Endothelial cell of umbilical vein (primary cell): ENCODE results near the gene MAD2L2. TPM values are rescaled to one million over a fixed set of nuclear protein-coding genes. Genes with fewer than 3 reads are reported as not detected.

Experiments used
- BruUV-seq: library from RNA; stranded (reverse); fragments of 400-500 nt; replicated peaks from 2 replicates; lab custom pipeline; 2021; lab: Mats Ljungman, UMichigan
- CTCF ChIA-PET: fragments of 300-600, 350-600 bp; sonication (Branson Sonifier 250); formaldehyde crosslinking; loops from one replicate; lab custom pipeline; 2021; ENCODE audit warnings: antibody characterized with exemption, inconsistent platforms; lab: Charles Lee
- POLR2A ChIA-PET: fragments of 300-600, 350-600 bp; sonication (Branson Sonifier 250); formaldehyde crosslinking; loops from one replicate; lab custom pipeline; 2021; ENCODE audit warnings: antibody characterized with exemption, inconsistent platforms; lab: Charles Lee
- DNase-seq: peaks from one replicate; pipeline ENCODE4 v3.0.0-alpha.2; 2011; ENCODE audit warnings: low read depth, low spot score
- FAIRE-seq: peaks from 2 replicates; lab custom pipeline; 2011; peaks lifted over from hg19 to GRCh38; lab: Jason Lieb, UNC
- H2AFZ ChIP-seq: 2 replicates; pipeline ENCODE4 v1.6.0; 2012; ENCODE audit warnings: low read depth, low read length, control low read depth, inconsistent platforms
- H3K27ac ChIP-seq: 2 replicates; pipeline ENCODE4 v1.5.1; 2011; ENCODE audit warnings: low read depth, mild to moderate bottlenecking, control low read depth, low read length, moderate library complexity; ENCODE audit not compliant: insufficient read depth
- H3K27me3 ChIP-seq, 2 experiments: 2 replicates each; pipeline versions ENCODE4 v1.6.0 to v1.6.1; 2011; ENCODE audit warnings: low read length in 2 of 2, mixed read lengths in 1 of 2; ENCODE audit not compliant: control insufficient read depth in 2 of 2, insufficient read depth in 2 of 2
- H3K36me3 ChIP-seq, 2 experiments: 2 replicates in 1 of 2; 3 replicates in 1 of 2; pipeline ENCODE4 v1.5.1; 2011; ENCODE audit warnings: low read length in 2 of 2, mild to moderate bottlenecking in 1 of 2, moderate library complexity in 1 of 2; ENCODE audit not compliant: control insufficient read depth in 2 of 2, insufficient read depth in 2 of 2; ENCODE audit errors: extremely low read depth in 1 of 2
- H3K4me1 ChIP-seq: 3 replicates; pipeline ENCODE4 v1.5.1; 2011; ENCODE audit warnings: mild to moderate bottlenecking, low read length; ENCODE audit not compliant: control insufficient read depth, insufficient read depth; ENCODE audit errors: extremely low read depth
- H3K4me2 ChIP-seq: 2 replicates; pipeline ENCODE4 v1.6.1; 2011; ENCODE audit warnings: low read length, control low read depth, mixed read lengths; ENCODE audit not compliant: insufficient read depth
- H3K4me3 ChIP-seq, 3 experiments: fragments of 200-600 bp in 1 of 3; sonication (generic), shearing (Covaris generic) in 1 of 3; replicated peaks in 1 of 3; 2 replicates each; pipeline ENCODE4 v1.5.1; 2011 to 2016; ENCODE audit warnings: control low read depth in 3 of 3, low read length in 3 of 3, mild to moderate bottlenecking in 2 of 3, inconsistent platforms in 1 of 3, low read depth in 1 of 3, moderate library complexity in 1 of 3; ENCODE audit not compliant: insufficient read depth in 1 of 3
- H3K79me2 ChIP-seq: 2 replicates; pipeline ENCODE4 v1.6.0; 2012; ENCODE audit warnings: low read length, inconsistent platforms; ENCODE audit not compliant: control insufficient read depth, insufficient read depth
- H3K9ac ChIP-seq: replicated peaks from 2 replicates; pipeline ENCODE3; 2011; ENCODE audit warnings: low read length, control low read depth; ENCODE audit not compliant: insufficient read depth; ENCODE audit errors: extremely low read depth
- H3K9me1 ChIP-seq: replicated peaks from 3 replicates; pipeline ENCODE4 v1.6.0; 2011; ENCODE audit warnings: mild to moderate bottlenecking, low read length; ENCODE audit not compliant: control insufficient read depth, insufficient read depth; ENCODE audit errors: extremely low read depth
- H3K9me3 ChIP-seq: replicated peaks from 2 replicates; pipeline ENCODE4 v1.5.1; 2012; ENCODE audit warnings: low read length, inconsistent platforms; ENCODE audit not compliant: control insufficient read depth, insufficient read depth
- H4K20me1 ChIP-seq: replicated peaks from 2 replicates; pipeline ENCODE3; 2011; ENCODE audit warnings: mild to moderate bottlenecking, low read length; ENCODE audit not compliant: control insufficient read depth, insufficient read depth; ENCODE audit errors: extremely low read depth
- CTCF ChIP-seq, 2 donors: IDR thresholded peaks; 1 replicate in 1 of 2; 2 replicates in 1 of 2; pipeline ENCODE4 v1.5.1; 2011; ENCODE audit warnings: low read length in 2 of 2, mild to moderate bottlenecking in 2 of 2, moderate library complexity in 2 of 2, control low read depth in 1 of 2, inconsistent platforms in 1 of 2, low read depth in 1 of 2; ENCODE audit not compliant: insufficient read depth in 1 of 2; ENCODE audit errors: extremely low read depth in 1 of 2
- EZH2 ChIP-seq: IDR thresholded peaks from 2 replicates; pipeline ENCODE4 v1.6.1; 2012; ENCODE audit warnings: borderline replicate concordance, low read depth, mild to moderate bottlenecking, moderate library complexity, low read length, inconsistent platforms; ENCODE audit not compliant: severe bottlenecking
- FOS ChIP-seq: IDR thresholded peaks from 2 replicates; pipeline ENCODE4 v1.6.1; 2011; ENCODE audit warnings: mild to moderate bottlenecking, low read length, moderate library complexity, borderline replicate concordance; ENCODE audit not compliant: insufficient read depth
- GATA2 ChIP-seq: IDR thresholded peaks from 2 replicates; pipeline ENCODE4 v1.7.0; 2011; ENCODE audit warnings: low read depth, mild to moderate bottlenecking, moderate library complexity, mixed read lengths, low read length; ENCODE audit not compliant: insufficient read length, insufficient read depth
- JUN ChIP-seq: IDR thresholded peaks from 2 replicates; pipeline ENCODE4 v1.6.1; 2011; ENCODE audit warnings: borderline replicate concordance, low read depth; ENCODE audit not compliant: insufficient read length, insufficient read depth
- MAX ChIP-seq: IDR thresholded peaks from 2 replicates; pipeline ENCODE4 v1.6.1; 2011; ENCODE audit not compliant: insufficient read depth, insufficient read length
- MYC ChIP-seq: IDR thresholded peaks from one replicate; pipeline ENCODE4 v1.6.1; 2011; ENCODE audit warnings: mild to moderate bottlenecking, low read depth, low read length
- POLR2A ChIP-seq: IDR thresholded peaks from 2 replicates; pipeline ENCODE4 v1.6.1; 2012; ENCODE audit warnings: low read depth, mild to moderate bottlenecking, control low read depth, low read length
- POLR2AphosphoS5 ChIP-seq: IDR thresholded peaks from 2 replicates; pipeline ENCODE4 v1.6.1; 2012; ENCODE audit warnings: low read depth, mild to moderate bottlenecking, control low read depth, low read length, moderate library complexity; ENCODE audit not compliant: insufficient read depth
- dilution Hi-C: fragments of 300-500 bp; cut with MboI; formaldehyde crosslinking; loops from one replicate; pipeline ENCODE4 v1.15.0; 2019; ENCODE audit warnings: low sequenced_read_pairs; ENCODE audit not compliant: extremely low pct_ligation_motif_present
- intact Hi-C: fragments of 100-400 bp; cut with micrococcal nuclease; formaldehyde crosslinking; loops from one replicate; pipeline ENCODE4 v1.10.0; 2022
- polyA plus RNA-seq, 4 experiments: library from polyadenylated mRNA; depleted of rRNA in 3 of 4; stranded (reverse) in 3 of 4; unstranded in 1 of 4; fragments of >200 nt; gene quantifications; 2 replicates each; pipeline versions ENCODE4 v1.2.1 to v1.2.3, GENCODE V29; 2011 to 2012; ENCODE audit warnings: missing spikeins in 1 of 4
- total RNA-seq: library from RNA; stranded (reverse); gene quantifications from 2 replicates; pipeline ENCODE4 v1.2.3, GENCODE V29; 2021

The MAD2L2 gene
- total and polyA plus RNA-seq, 2 donors (not counting 3 experiments of a cell fraction or from before 2014, with no cell fraction given): 35.9 to 74.2 TPM

GRCh38 chr1:11707621-11708276, 26.8 kb upstream of the MAD2L2 start:
- Histone ChIP-seq H4K20me1 (no peaks in the 10 kb centered on the region), H3K36me3 (no peaks in the 10 kb centered on the region), H3K4me3 (no peak overlapping the region), H3K9ac (no peak overlapping the region), H3K27ac (no peak overlapping the region), H3K79me2 (no peaks in the 10 kb centered on the region), H3K9me1 (no peaks in the 10 kb centered on the region), H3K9me3 (no peaks in the 10 kb centered on the region), H2AFZ (no peak overlapping the region), H3K4me1 (no peaks in the 10 kb centered on the region), H3K27me3 (peaks cover 4 to 16% of the 10 kb centered on the region in 2 experiments), H3K4me2 (no peak overlapping the region)
- TF ChIP-seq EZH2: no peak
- no peak for TF ChIP-seq MAX
- no peak for TF ChIP-seq MYC
- no peak for TF ChIP-seq JUN
- TF ChIP-seq FOS: no peak
- no peak for TF ChIP-seq CTCF (IDR thresholded peaks at IDR 0.05; ENCODE audit: extremely low read depth in 1 of 2, insufficient read depth in 1 of 2, low read depth in 1 of 2, low read length in 2 of 2)
- TF ChIP-seq POLR2AphosphoS5: no peak
- TF ChIP-seq POLR2A: no peak
- TF ChIP-seq GATA2: no peak
- CTCF ChIA-PET: interaction anchor here (1.3 to 6.0 kb wide), 7 partner anchors 12 to 670 kb away, joined by 3 to 39 read pairs (median 5); partner anchors contain the start of gene FBXO6
- FAIRE-seq (no peak), DNase-seq (no peak)
- intact Hi-C loops (no loop called here), dilution Hi-C loops (no loop called here)
- POLR2A ChIA-PET: no interaction called here
- no TSS peak for BruUV-seq
